HT1080 (cell line): ENCODE results near the gene BACE1. TPM values are rescaled to one million over a fixed set of nuclear protein-coding genes. Genes with fewer than 3 reads are reported as not detected.
"Not testable (repeated sequence)": the region's sequence is repeated elsewhere in the genome, so short reads cannot be mapped to it uniquely, and the experiment has no call there.

Experiments
- DNase-seq: peaks from one replicate; pipeline ENCODE4 v3.0.0-alpha.2; 2015; ENCODE audit warnings: low read depth
- small RNA-seq: library from RNA; depleted of rRNA; stranded (forward); fragments of <200 nt; gene quantifications from one replicate; pipeline ENCODE3, GENCODE V24; 2014
- total RNA-seq: library from RNA; depleted of rRNA; stranded (reverse); fragments of >200 nt; shearing (Covaris generic); gene quantifications from 2 replicates; pipeline ENCODE4 v1.2.3, GENCODE V29; 2014; rRNA removed

The BACE1 gene
- total RNA-seq, 1 experiment from 2014 or later: 13.4 TPM

DNA sequence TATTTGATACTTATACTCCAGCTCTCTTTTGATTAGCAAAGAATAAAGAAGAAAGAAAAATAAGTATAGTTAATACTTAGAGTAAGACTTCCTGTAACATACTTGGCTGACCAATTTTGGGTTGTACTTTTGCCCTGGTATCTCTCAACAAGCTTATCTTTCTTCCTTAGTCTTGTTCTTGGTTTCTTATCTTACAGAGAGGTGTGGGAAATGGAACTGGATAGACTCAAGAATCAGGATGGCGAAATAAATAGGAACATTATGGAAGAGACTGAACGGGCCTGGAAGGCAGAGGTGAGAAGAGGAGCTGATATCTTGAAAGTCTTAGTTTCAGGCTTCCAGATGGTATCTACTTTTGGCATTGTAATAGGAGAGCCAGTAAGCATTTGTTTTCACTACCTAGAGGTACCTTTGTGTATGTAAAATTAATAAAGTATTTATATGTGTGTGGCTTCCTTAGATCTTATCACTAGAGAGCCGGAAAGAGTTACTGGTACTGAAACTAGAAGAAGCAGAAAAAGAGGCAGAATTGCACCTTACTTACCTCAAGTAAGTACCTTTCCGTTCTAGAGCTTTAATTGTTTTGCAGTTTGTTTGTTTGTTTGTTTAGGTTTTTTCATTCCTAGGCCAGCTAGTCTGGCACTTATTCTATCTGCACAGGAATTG lies 36.2 kb downstream of the BACE1 start:
- no peak for DNase-seq

DNA sequence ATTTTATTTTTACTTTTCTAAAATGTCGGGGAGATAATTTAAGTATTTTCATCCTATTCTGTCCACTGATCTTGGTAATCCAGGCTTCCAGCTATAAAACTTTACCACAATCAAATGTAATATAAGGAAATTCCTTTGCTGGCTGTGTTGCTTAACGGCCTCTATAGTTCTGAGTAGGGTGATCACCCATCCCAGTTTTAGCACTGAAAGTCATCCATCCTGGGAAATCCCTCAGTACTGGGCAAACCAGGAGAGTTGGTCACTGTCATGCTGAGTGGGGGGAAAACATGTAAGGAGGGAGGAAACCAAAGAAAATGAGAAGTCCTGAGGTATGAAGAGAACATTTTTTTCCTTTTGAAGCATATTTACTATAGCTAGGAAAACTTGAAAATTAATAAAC lies 37.7 kb downstream of the BACE1 start:
- no peak for DNase-seq

DNA sequence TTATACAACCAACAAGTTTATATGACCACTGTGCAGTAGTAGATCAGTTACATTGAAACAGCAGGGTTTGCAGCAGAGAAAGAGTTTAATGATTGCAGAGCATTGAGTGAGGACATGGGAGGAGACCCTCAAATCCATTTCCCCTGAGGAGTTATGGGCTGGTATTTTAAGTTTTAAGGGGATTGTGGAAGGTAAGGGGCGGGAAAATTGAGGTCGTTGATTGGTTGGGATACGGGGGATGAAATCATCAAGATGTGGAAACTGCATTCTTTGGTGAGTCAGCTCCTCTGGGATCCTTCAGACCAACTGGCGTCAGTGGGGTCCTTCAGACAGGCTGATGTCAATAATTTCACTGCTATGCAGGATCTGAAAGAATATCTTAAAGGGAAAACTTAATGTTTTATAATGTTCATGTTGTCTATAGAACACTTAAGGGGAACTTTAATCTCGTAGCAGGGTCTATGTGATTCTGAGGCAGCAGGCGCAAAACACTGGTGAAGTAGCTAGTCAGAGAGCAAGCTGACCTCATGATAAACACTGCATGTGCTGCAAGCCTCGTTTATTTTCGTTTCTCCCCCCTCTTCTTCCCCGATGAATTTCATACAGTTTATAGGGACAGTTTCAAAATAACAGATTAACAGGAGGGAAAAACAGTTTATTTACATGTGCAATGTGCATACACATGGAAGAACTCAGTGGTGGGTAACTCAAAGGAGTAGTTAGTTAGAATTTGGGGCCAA lies 42.3 kb downstream of the BACE1 start:
- DNase-seq: peak; percentile 95

DNA sequence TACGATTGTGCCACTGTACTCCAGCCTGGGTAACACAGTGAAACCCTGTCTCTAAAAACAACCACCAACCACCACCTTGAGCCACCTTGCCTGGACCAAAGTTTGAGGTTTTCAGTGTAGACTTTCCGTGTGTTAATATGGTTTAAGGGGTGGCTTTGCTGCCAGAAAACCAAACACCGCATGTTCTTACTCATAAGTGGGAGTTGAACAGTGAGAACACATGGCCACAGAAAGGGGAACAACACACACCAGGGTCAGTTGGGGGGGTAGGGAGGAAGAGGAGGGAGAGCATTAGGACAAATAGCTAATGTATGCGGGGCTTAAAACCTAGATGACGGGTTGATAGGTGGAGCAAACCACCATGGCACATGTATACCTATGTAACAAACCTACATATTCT lies 43.9 kb downstream of the BACE1 start:
- DNase-seq: peak; percentile 7

DNA sequence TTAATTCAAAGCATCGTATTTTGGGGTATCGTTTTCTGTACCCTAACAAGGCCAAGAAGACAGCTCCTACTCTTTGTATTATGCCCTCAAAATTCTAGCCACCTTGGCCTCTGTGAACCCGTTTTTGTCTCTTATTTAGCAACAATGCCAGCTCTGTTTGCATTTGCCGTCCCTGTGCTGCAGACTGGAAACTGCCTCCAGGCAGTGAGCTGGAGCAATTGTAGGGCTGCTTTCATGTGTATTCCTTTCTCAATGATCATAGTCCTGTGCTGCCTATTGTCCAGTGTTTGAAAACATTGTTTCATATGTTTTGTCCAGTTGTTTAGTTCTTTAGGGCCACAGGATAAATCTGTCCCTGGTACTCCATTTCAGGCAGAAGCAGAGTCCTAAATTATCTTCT lies 44.8 kb downstream of the BACE1 start:
- no peak for DNase-seq

DNA sequence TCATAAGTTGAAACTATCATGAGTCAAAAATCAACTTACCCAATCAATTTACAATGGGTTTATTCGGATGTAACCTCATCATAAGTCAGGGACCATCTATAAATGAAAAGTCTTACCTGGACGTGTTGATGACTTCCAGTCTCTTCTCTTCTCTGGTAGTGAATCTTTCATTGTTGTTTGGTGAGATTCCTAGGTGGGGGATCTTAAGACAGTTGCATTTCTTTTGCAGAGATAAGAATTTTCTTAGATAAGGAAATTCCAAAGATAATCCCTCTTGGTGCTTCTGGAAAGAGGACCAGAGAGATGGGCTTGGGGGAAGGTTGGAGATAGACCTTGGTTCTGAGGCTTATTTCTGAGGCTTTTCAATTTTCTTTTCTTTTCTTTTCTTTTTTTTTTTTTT lies 46.2 kb downstream of the BACE1 start:
- DNase-seq: no peak

DNA sequence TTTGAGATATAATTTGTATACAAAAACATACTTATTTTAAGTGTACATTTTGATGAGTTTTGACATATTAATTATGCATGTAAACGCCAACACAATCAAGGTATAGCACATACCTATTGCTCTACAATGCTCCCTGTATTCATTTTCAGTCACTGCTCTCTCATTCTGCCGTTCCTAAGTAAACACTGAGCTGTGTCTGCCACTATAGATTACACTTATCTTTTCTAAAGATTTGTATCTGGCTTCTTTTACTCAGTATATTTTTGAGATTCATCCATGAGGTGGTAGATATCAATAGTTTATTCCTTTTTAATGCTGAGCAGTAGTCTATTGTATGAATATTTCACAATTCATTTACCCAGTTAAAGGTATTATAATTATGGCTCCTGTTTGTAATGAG lies 50.3 kb downstream of the BACE1 start:
- DNase-seq: no peak

DNA sequence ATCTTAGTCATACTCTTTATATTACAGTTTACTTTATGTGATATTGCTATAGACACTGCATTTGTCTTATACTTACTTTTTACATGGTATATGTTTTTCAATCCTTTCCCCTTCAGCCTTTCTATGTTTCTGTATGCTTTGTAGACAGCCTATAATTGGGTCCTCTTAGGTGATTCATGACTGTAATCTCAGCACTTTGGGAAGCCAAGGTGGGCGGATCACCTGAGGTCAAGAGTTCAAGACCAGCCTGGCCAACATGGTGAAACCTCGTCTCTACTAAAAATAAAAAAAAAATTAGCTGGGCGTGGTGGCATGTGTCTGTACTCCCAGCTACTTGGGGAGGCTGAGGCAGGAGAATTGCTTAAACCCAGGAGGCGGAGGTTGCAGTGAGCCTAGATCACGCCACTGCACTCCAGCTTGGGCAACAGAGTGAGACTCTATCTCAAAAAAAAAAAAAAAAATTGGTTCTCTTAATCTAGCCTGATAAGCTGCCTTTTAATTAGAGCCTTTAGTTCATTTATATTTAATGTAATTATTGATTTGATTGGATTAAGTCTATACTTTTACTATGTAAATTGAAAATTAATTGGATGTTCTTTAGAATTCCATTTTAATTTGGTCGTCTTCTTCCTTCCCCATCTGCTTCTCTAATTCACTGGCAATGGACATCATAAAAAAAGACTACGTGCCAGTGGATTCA lies 51.3 kb downstream of the BACE1 start:
- not testable (repeated sequence) for DNase-seq

DNA sequence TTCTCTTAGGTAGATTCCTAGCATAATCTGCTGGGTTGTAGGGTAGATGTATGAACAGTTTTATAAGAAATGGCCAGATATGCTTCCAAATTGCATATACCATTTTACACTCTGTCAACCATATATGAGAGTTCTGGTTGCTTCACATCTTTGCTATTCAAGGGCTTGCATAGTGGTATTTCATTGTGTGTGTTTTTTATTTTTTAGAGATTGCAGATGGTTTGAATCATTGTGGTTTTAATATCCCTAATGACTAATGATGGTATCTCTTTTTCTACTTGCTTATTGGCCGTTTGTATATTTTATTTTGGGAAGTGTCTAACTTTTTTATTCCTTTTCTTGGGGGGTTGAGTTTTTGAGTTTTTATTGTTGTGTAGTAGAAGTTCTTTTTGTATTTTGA lies 56.6 kb downstream of the BACE1 start:
- DNase-seq: peak; percentile 58

DNA sequence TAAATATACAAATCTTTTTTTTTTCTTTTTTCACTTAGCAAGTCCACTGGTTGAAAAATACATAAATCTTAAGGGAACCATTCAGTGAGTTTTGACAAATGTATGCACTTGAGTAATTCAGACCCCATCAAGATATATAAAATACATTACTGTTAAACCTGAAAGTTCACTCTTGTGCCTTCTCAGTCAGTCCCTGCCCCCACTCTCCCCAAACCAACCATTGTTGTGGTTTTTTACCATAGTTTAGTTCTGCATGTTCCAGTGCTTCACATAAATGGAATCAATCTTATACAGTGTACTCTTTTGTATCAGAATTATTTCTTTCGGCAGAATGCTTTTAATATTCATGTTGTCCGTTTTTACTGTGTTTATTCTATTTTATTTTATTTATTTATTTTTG lies 57.5 kb downstream of the BACE1 start:
- DNase-seq: no peak

DNA sequence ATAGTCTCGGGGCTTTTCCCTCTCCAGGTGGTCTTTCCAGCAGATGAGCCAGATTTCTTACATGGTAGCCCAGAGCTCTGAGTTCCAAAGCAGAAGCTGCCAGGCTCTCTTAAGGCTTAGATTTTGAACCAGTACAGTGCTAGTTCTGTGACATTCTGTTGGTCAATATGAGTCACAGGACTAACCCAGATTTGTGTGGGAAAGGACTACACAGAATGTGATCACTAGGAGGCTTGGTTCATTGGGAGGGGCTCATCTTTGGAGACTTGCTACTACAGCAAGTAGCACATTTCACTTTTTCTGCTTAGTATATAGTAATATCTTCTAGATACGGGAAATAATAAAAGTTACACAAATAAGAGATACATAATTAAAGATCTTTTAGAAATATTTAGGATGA lies 59.5 kb downstream of the BACE1 start:
- peak; percentile 59 for DNase-seq

DNA sequence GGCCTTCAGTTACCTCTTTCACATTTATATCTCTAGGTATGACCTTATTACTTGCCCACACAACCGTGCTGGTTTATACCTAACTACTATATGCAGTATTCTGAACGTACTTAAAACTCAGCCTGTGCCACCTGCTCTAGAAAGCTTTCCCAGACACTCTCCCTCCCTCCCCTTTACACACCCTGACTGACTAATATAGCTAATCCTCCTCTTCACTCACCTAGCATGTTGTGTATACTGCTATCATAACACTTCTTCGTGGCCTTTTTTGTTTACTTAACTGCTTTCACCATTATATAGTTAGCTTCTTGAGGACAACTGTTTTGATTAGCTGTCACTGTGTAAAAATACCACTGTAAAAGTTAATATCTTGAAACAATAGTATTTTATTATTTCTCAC lies 60.1 kb downstream of the BACE1 start:
- DNase-seq: no peak

DNA sequence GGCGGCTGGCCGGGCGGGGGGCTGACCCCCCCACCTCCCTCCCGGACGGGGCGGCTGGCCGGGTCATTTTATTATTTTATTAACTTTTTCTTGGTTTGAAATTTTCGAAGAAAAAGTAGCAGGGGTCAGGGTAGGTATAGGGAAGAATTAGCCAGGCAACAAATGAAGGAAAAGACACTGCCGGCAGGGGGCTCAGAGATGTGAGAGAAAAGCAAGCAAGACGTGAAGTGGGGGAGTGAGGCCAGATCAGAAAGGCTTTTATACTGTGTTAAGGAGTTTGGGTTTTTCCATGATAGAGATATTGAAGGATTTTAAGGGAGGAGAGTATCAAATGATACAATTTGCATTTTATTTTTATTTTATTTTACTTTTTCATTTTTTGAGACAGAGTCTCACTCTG lies 64.5 kb downstream of the BACE1 start:
- DNase-seq: no peak

DNA sequence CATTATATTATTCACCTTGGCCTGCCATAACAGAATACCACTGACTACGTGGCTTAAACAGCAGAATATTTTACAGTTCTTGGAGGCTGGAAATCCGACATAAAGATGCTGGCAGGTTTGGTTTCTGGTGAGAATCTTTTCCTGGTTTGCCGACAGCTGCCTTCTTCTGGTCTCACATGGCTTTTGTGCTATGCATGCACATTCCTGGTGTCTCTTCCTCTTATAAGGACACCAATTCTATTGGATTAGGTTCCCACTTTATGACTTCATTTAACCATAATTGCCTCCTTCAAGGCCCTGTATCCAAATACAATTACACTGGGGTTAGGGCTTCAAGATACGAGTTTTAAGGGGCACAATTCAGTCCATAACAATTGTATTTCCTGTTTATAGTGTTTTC lies 66.5 kb downstream of the BACE1 start:
- DNase-seq: no peak

DNA sequence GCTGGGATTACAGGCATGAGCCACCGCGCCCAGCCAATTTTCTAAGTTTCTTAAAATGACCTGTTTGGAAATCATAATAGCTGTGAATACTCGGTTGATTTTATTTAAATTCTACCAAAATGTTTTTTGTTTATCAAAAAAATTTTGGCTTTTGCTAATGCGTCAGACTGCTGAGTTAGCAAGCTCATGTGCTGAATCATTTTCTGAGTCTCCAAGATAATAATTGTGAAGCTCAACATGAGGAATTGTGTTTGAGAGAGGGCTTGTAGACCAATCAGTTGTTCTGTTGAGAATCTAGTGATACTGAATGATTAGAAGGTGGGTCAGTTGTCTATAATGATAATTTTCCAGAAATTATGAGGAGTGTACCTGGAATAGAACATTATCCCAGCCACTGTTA lies 67.7 kb downstream of the BACE1 start:
- DNase-seq: no peak

DNA sequence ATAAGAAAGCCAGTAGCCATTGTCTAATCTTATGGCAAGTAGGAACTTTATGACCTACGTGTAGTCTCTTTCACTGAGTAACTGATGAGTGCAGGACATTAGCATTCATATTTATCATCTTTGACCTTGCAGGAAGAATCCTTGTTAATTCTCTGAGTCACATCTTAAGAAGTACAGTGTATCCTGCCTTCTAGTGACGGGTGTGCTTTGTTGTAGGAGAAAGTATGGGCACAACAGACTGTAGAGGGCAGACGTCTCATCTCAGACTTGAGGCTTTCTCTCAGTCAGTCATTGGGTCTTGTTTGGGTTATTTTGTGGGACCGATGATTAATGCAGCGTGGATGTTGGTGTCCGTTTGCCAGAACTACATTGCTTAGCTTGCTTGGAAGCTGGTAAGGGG lies 76.8 kb downstream of the BACE1 start:
- DNase-seq: peak; percentile 95

DNA sequence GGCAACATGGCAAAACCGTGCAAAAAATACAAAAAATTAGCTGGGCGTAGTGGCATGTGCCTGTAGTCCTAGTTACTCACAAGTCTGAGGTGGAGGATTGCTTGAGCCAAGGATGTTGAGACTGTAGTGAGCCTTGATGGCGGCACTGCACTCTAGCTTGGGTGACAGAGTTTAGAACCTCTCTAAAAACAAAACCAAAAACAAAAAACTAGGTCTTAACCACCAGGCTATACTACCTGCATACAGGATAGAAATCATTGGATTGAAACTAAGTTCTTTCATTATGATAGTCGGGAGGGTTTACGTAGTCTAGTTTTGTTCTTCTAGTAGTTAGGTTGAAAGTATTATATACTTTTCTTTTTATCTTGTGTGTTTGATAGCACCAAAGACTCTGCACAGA lies 77.8 kb downstream of the BACE1 start:
- DNase-seq: no peak

Small RNAs within 50 kb of the gene (small RNA-seq; reads per million reads assigned to genes)
- gene RF00564: not detected

Other genes with a start within 250 kb of the BACE1 start
- gene SIK3, start 217.8 kb downstream of the BACE1 start, total RNA-seq: 14.3 and 15.2 TPM in 2 replicates
- gene PAFAH1B2, start 172.0 kb downstream of the BACE1 start, total RNA-seq: 112 and 120 TPM in 2 replicates
- gene SIDT2, start 137.5 kb downstream of the BACE1 start, total RNA-seq: 3.0 and 4.3 TPM in 2 replicates
- 26.6 and 29.8 TPM in 2 replicates for gene TAGLN, start 116.9 kb downstream of the BACE1 start, total RNA-seq
- 39.6 and 45.7 TPM in 2 replicates for gene PCSK7, start 84.2 kb downstream of the BACE1 start, total RNA-seq
- 7.5 and 9.3 TPM in 2 replicates for gene RNF214, start 83.6 kb downstream of the BACE1 start, total RNA-seq
- 1.3 and 3.8 TPM in 2 replicates for gene BACE1-AS, start 24.9 kb downstream of the BACE1 start, total RNA-seq
- 41.4 and 42.9 TPM in 2 replicates for gene CEP164, start 11.6 kb upstream of the BACE1 start, total RNA-seq